ENCODE measurements around the gene OLFML2A.

GRCh38 chr9:124830593-124830992 is 53.7 kb downstream of the OLFML2A start:
- TF ChIP-seq, protein P1, sequence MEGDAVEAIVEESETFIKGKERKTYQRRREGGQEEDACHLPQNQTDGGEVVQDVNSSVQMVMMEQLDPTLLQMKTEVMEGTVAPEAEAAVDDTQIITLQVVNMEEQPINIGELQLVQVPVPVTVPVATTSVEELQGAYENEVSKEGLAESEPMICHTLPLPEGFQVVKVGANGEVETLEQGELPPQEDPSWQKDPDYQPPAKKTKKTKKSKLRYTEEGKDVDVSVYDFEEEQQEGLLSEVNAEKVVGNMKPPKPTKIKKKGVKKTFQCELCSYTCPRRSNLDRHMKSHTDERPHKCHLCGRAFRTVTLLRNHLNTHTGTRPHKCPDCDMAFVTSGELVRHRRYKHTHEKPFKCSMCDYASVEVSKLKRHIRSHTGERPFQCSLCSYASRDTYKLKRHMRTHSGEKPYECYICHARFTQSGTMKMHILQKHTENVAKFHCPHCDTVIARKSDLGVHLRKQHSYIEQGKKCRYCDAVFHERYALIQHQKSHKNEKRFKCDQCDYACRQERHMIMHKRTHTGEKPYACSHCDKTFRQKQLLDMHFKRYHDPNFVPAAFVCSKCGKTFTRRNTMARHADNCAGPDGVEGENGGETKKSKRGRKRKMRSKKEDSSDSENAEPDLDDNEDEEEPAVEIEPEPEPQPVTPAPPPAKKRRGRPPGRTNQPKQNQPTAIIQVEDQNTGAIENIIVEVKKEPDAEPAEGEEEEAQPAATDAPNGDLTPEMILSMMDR (conservative IDR thresholded peaks at IDR 0.05 in 1 of 2, IDR thresholded peaks at IDR 0.05 in 1 of 2; ENCODE audit: low read depth in 1 of 2, low read length in 2 of 2), result no peak
- no peak for TF ChIP-seq EZH2 (IDR thresholded peaks at IDR 0.05; ENCODE audit: low read length, missing control alignments)

All from fibroblast of lung (primary cell).